ENCODE measurements around the gene MFSD11. TPM values are rescaled to one million over a fixed set of nuclear protein-coding genes. Genes with fewer than 3 reads are reported as not detected.

The MFSD11 gene
- total and polyA plus RNA-seq, 2 of the 8 experiments (the other 6 are each of a cell fraction or from before 2014, with no cell fraction given): 17.7 to 19.8 TPM

DNA sequence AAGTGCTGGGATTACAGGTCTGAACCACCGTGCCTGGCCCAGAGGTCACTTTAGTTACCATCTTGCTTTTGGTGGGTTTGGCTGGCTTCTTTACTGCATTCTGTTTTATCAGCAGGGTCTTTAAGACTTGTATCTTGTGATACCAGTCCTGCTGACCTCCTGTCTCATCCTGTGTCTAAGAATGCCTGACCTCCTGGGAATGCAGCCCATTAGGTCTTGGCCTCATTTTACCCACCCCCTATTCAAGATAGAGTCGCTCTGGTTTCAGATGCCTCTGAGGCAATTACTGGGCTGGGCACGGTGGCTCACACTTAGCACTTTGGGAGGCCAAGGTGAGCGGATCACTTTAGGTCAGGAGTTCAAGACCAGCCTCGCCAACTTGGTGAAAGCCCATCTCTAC is 63.8 kb downstream of the MFSD11 start:
- TF ChIP-seq SP1 (IDR thresholded peaks at IDR 0.05; ENCODE audit: low read depth, low read length) (no peak), TBP (IDR thresholded peaks at IDR 0.05; ENCODE audit: low read depth, low read length) (no peak), RNF2 (IDR thresholded peaks at IDR 0.05; ENCODE audit: borderline replicate concordance, low read depth, low read length, missing control alignments, poor library complexity, severe bottlenecking) (no peak), SP4 (IDR thresholded peaks at IDR 0.05; ENCODE audit: low read length) (no peak), NRF1 (IDR thresholded peaks at IDR 0.05; ENCODE audit: low read depth, low read length) (no peak), SP2 (IDR thresholded peaks at IDR 0.05; ENCODE audit: low read length) (no peak), GTF2F1 (IDR thresholded peaks at IDR 0.05; ENCODE audit: borderline replicate concordance, low read depth, low read length) (no peak), BRCA1 (IDR thresholded peaks at IDR 0.05; ENCODE audit: low read depth, low read length) (no peak), MAFK (IDR thresholded peaks at IDR 0.05; ENCODE audit: low read depth, low read length) (no peak), NANOG (IDR thresholded peaks at IDR 0.05; ENCODE audit: insufficient read depth, low read depth, low read length, poor library complexity, severe bottlenecking) (no peak), SUZ12 (IDR thresholded peaks at IDR 0.05; ENCODE audit: low read length) (no peak)
- Histone ChIP-seq H2BK15ac (ENCODE audit: low read length) (no peak overlapping the region), H3K23me2 (ENCODE audit: low read depth, low read length) (no peaks in the 10 kb centered on the region), H3K9me3 (ENCODE audit: insufficient read depth in 2 of 2, low read depth in 1 of 2, low read length in 1 of 2) (no peaks in the 10 kb centered on the region), H4K8ac (ENCODE audit: extremely low read depth, insufficient read depth, low read length) (peak overlapping the region; percentile 14; the same call in 1 of the 2 replicates), H3K14ac (ENCODE audit: insufficient read length) (no peak overlapping the region), H3K56ac (replicated peaks; ENCODE audit: insufficient read length, low read depth, low read length) (no peak overlapping the region), H2AK5ac (ENCODE audit: low read depth, low read length) (no peak overlapping the region), H4K5ac (ENCODE audit: insufficient read length, low read depth, low read length) (no peak overlapping the region), H3K4me3 (ENCODE audit: extremely low read depth in 1 of 4, insufficient read depth in 2 of 4, low read depth in 3 of 4, low read length in 4 of 4) (no peak overlapping the region), H3K79me1 (ENCODE audit: low read depth, low read length) (no peaks in the 10 kb centered on the region), H3K36me3 (ENCODE audit: control insufficient read depth in 2 of 4, insufficient read depth in 4 of 4, low read length in 3 of 4) (no peaks in the 10 kb centered on the region), H3K4me1 (replicated peaks in 1 of 4; ENCODE audit: control insufficient read depth in 3 of 4, insufficient read depth in 4 of 4, low read length in 3 of 4) (peaks cover 0 to 5% (median under 1%) of the 10 kb centered on the region in 4 experiments; a peak in 1 of 7 replicates), H3K4me2 (ENCODE audit: insufficient read depth in 1 of 2, low read depth in 2 of 2, low read length in 2 of 2) (no peak overlapping the region), H2BK12ac (ENCODE audit: low read depth, low read length) (no peak overlapping the region), H2BK5ac (ENCODE audit: low read depth, low read length) (no peak overlapping the region), H3K9ac (replicated peaks in 1 of 4; ENCODE audit: extremely low read depth in 1 of 4, low read depth in 3 of 4, low read length in 3 of 4) (no peak overlapping the region), H2BK20ac (ENCODE audit: low read length) (no peak overlapping the region), H4K91ac (replicated peaks; ENCODE audit: insufficient read length, low read length) (no peak overlapping the region), H3K4ac (replicated peaks; ENCODE audit: insufficient read length, low read depth, low read length) (no peak overlapping the region), H3K23ac (ENCODE audit: insufficient read length) (no peak overlapping the region), H2BK120ac (replicated peaks; ENCODE audit: low read depth, low read length) (no peak overlapping the region), H3K79me2 (ENCODE audit: control insufficient read depth in 1 of 2, insufficient read depth in 2 of 2, low read length in 2 of 2) (no peaks in the 10 kb centered on the region), H2AFZ (ENCODE audit: low read length) (no peak overlapping the region), H3K18ac (ENCODE audit: extremely low read depth, low read length) (no peak overlapping the region), H3K27ac (ENCODE audit: low read depth, low read length) (no peak overlapping the region), H3K27me3 (replicated peaks in 1 of 4; ENCODE audit: control insufficient read depth in 3 of 4, extremely low read depth in 1 of 4, insufficient read depth in 3 of 4, low read length in 3 of 4) (no peaks in the 10 kb centered on the region), H4K20me1 (replicated peaks in 1 of 2; ENCODE audit: control insufficient read depth in 1 of 2, insufficient read depth in 2 of 2, low read length in 2 of 2) (no peaks in the 10 kb centered on the region)
- DNase-seq (ENCODE audit: low read depth in 1 of 2, low spot score in 2 of 2) (no peak), FAIRE-seq (no peak)
- CTCF ChIA-PET (ENCODE audit: partially characterized antibody): interaction anchor here (0.7 kb wide), 1 partner anchor 86 kb away, joined by 4 read pairs; no protein-coding TSS in a partner anchor
- 86% methylated on average over 5 of the region's 5 CpGs; no CpG with 5 or more reads in 1 of the 2 experiments for WGBS, 2 experiments (ENCODE audit: extremely low coverage in 1 of 2, insufficient coverage in 1 of 2, insufficient read length in 1 of 2, insufficient replicate concordance in 2 of 2, low coverage in 1 of 2, low lambda C conversion rate in 2 of 2, missing lambda C conversion rate in 1 of 2)
- POLR2A ChIA-PET (ENCODE audit: partially characterized antibody): no interaction called here
